GM18507 (cell line): ENCODE data around the gene FGF7.
"Not testable (repeated sequence)": the region's sequence is repeated elsewhere in the genome, so short reads cannot be mapped to it uniquely, and the experiment has no call there.

Experiments
- DNase-seq: peaks from one replicate; pipeline ENCODE4 v3.0.0; 2011; ENCODE audit warnings: low read depth; ENCODE audit not compliant: insufficient read length; ENCODE audit errors: extremely low spot score
- FAIRE-seq: peaks from 2 replicates; lab custom pipeline; 2011; peaks lifted over from hg19 to GRCh38; lab: Jason Lieb, UNC

The FGF7 gene, protein sequence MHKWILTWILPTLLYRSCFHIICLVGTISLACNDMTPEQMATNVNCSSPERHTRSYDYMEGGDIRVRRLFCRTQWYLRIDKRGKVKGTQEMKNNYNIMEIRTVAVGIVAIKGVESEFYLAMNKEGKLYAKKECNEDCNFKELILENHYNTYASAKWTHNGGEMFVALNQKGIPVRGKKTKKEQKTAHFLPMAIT

GRCh38 chr15:49423021-49423420 is at the start of gene FGF7:
Gene FGF7 (plus strand): TSS chr15:49423242. CDS start chr15:49424298, 1,056 bp downstream.
- no peak for DNase-seq

DNA sequence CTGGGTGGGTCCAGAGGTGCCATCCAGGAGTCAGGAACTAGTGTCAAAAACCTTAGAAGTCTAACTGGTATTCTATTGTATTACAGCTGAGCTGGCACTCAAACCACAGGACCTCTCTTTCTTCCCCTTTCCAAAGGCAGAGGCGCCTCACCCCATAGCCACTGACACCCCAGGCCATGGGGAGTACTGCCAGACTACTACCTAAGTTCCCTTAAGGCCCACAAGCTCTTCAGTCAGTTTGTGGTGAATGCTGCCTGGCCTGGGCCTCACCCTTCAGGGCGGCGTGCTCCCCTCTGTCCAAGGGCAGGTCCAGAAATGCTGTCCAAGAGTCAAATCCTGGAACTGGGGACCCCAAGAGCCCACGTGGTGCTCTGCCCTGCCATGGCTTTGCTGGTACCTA is 43.0 kb upstream of the FGF7 start:
- FAIRE-seq (no peak), DNase-seq (no peak)

More at GRCh38 chr15:49423021-49423420, at the start of gene FGF7:
- no peak for FAIRE-seq

DNA sequence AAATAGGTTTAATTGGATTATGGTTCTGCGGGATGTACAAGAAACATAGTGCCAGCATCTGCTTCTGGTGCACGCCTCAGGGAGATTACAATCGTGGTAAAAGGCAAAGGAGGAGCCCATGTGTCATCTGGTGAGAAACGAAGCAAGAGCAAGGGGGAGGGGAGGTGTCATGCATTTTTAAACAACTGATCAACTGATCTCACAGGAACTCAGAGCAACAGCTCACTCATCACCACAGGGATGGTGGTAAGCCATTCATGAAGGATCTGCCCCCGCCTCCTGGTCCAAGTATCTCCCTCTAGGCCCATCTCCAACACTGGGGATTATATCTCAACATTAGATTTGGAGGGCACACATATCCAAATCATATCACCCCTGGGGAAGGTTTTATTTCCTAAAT is 42.1 kb upstream of the FGF7 start:
- DNase-seq (no peak), FAIRE-seq (no peak)

GRCh38 chr15:49382394-49382793 is 40.6 kb upstream of the FGF7 start:
- DNase-seq (no peak), FAIRE-seq (no peak)

GRCh38 chr15:49383266-49383665 is 39.8 kb upstream of the FGF7 start:
- DNase-seq (no peak), FAIRE-seq (no peak)

- DNase-seq, result no peak
- FAIRE-seq, result no peak
Measured at GRCh38 chr15:49387471-49387870, 35.6 kb upstream of the FGF7 start.

- not testable (repeated sequence) for DNase-seq, FAIRE-seq
Measured at GRCh38 chr15:49402515-49403296, 20.3 kb upstream of the FGF7 start.

DNA sequence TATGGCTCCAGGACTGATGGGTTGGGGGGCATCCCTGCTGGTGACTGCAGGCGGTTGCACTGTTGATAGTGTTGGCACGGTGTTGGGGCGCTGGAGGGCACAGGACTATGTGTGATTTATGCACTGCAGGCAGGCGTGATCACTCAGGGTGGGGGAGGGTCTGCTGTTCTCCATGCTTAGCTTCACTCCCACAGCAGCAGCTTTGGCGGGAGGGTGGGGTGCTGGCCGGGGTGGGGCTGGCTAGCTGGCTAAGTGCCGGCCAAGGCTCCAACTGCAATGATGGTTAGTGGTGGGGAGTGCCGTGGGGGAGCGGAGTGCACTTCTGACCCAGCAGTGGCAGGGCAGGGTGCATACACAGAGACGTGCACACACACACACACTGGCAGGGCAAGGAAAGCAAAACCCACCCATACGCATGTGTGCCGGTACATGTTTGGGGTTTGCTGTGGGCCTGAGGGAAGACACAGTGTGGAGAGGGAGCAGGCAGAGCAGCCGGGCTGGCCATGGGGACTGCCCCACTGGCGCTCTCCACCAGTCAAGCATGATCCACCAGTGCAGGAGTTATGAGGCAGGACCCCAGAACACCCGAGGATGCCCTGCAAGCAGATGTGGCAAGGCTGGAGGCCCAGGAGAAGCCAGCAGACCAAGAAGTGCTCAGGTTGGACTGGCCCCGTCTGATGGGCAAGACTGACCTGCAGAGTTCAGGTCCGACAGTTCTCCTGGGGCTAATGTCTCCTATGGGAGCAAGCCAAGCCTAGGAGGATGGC is 16.5 kb upstream of the FGF7 start:
- DNase-seq (no peak), FAIRE-seq (no peak)

DNA sequence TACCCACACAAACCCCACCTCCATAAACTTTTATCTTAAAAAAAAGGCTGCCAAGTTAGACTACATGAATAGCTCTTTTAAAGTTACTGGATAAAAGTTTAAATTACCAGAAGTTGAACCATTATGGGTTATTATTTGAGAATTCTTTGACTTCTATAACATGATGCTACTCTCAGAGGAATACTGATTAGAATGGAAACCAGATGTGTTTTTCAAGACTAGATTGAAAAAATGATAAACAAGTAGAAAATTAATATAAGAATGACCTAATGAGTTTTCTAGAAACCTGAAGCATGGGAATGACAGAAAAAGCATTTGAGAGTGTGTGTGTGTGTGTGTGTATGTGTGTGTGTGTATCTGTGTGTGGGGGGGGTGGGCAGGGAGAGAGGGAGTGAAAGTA is 12.4 kb upstream of the FGF7 start:
- DNase-seq (no peak), FAIRE-seq (no peak)

DNA sequence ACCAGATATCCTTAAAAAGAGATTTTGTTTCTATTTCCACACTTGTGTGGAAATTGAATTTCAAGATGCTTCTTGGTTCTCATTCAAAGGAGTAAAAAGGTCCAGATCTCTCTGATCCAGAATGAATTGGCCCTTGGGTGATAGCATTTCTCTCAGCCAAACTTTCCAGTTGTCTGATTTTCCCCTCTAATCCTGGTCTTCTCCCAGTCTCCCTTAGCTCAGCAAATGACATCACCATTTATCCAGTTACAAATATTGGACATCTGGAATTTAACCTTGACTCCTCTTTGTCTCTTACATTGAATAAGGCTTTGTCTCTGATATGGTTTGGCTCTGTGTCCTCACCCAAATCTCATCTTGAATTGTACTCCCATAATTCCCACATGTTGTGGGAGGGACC is 10.2 kb upstream of the FGF7 start:
- FAIRE-seq, result no peak
- DNase-seq, result no peak

- no peak for FAIRE-seq
- no peak for DNase-seq
Measured at GRCh38 chr15:49415149-49415548, 7.9 kb upstream of the FGF7 start.

GRCh38 chr15:49415638-49416037 is 7.4 kb upstream of the FGF7 start:
- no peak for FAIRE-seq

GRCh38 chr15:49418811-49419210 is 4.2 kb upstream of the FGF7 start:
- FAIRE-seq (no peak), DNase-seq (no peak)

More at GRCh38 chr15:49415638-49416037, 7.4 kb upstream of the FGF7 start:
- DNase-seq, result no peak

DNA sequence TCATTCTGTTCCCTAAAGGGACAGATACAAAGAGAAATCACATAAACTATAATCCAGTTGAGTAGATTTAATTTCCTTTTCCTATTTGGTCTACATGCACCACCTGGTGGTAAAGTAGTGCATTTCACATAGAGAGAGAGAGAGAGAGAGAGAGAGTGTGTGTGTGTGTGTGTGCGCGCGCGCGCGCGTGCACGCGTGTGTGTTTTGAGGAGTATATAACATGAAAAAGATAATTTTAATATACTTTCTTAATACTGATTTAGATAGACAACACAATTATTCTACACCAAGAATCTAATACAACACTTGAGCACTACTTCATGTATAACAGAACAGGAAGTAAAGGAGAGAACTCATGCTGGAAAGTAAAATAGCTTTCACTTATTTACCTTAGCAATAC is 1.1 kb upstream of the FGF7 start:
- FAIRE-seq, result peak; percentile 68
- DNase-seq, result peak; percentile 8

DNA sequence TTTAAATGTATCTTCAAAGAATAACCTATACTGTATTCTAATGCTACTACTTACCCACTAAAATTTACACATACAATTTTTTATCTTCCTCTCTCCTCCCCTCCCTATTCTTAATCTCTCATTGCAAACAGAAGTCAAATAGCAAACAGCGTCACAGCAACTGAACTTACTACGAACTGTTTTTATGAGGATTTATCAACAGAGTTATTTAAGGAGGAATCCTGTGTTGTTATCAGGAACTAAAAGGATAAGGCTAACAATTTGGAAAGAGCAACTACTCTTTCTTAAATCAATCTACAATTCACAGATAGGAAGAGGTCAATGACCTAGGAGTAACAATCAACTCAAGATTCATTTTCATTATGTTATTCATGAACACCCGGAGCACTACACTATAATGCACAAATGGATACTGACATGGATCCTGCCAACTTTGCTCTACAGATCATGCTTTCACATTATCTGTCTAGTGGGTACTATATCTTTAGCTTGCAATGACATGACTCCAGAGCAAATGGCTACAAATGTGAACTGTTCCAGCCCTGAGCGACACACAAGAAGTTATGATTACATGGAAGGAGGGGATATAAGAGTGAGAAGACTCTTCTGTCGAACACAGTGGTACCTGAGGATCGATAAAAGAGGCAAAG is 984 bp downstream of the FGF7 start:
- DNase-seq, result no peak
- FAIRE-seq, result no peak

- FAIRE-seq (no peak), DNase-seq (no peak)
Measured at GRCh38 chr15:49424954-49425353, 1.9 kb downstream of the FGF7 start.

GRCh38 chr15:49427372-49427771 is 4.3 kb downstream of the FGF7 start:
- FAIRE-seq (no peak), DNase-seq (no peak)

GRCh38 chr15:49428409-49429095 is 5.5 kb downstream of the FGF7 start:
- DNase-seq, result no peak
- FAIRE-seq, result no peak

- FAIRE-seq, result no peak
Measured at GRCh38 chr15:49430046-49430445, 7.0 kb downstream of the FGF7 start.

More at GRCh38 chr15:49430046-49430445, 7.0 kb downstream of the FGF7 start:
- no peak for DNase-seq
